Mesenchymal stem cell (in vitro differentiated cells and primary cell): ENCODE results near the gene TNNT1.
A peak's percentile ranks its signal among the peaks of the same experiment; 100 is the strongest.
"Not testable (repeated sequence)": the region's sequence is repeated elsewhere in the genome, so short reads cannot be mapped to it uniquely, and the experiment has no call there.

ENCODE experiments used
- DNase-seq: peaks from one replicate; pipeline ENCODE4 v3.0.0-alpha.2; 2013
- H2AFZ ChIP-seq: one replicate; pipeline ENCODE4 v1.6.1; 2013; ENCODE audit warnings: low read depth, mild to moderate bottlenecking, control low read depth, inconsistent platforms, low read length, moderate library complexity
- H2AK5ac ChIP-seq: 2 replicates; pipeline ENCODE4 v1.6.1; 2013; ENCODE audit warnings: low read length, moderate library complexity, mild to moderate bottlenecking, inconsistent platforms; ENCODE audit not compliant: severe bottlenecking
- H2BK120ac ChIP-seq: one replicate; pipeline ENCODE4 v1.6.1; 2013; ENCODE audit warnings: low read depth, mild to moderate bottlenecking, inconsistent platforms, low read length, moderate library complexity
- H2BK12ac ChIP-seq, 2 experiments: one replicate each; pipeline ENCODE4 v1.6.1; 2013; ENCODE audit warnings: inconsistent platforms in 2 of 2, low read length in 2 of 2, mild to moderate bottlenecking in 2 of 2, moderate library complexity in 2 of 2, control low read depth in 1 of 2
- H2BK15ac ChIP-seq: one replicate; pipeline ENCODE4 v1.6.1; 2013; ENCODE audit warnings: mild to moderate bottlenecking, low read depth, inconsistent platforms; ENCODE audit not compliant: poor library complexity, severe bottlenecking
- H2BK5ac ChIP-seq: 2 replicates; pipeline ENCODE4 v1.6.1; 2013; ENCODE audit warnings: low read depth, mild to moderate bottlenecking, low read length, control low read depth, inconsistent platforms; ENCODE audit not compliant: poor library complexity, severe bottlenecking
- H3K14ac ChIP-seq, 2 experiments: one replicate each; pipeline ENCODE4 v1.6.1; 2013; ENCODE audit warnings: inconsistent platforms in 2 of 2, low read length in 2 of 2, control low read depth in 1 of 2, mild to moderate bottlenecking in 1 of 2, moderate library complexity in 1 of 2
- H3K18ac ChIP-seq, 2 experiments: one replicate each; pipeline ENCODE4 v1.6.1; 2013; ENCODE audit warnings: inconsistent platforms in 2 of 2, low read length in 2 of 2, control low read depth in 1 of 2, low read depth in 1 of 2, mild to moderate bottlenecking in 1 of 2
- H3K23ac ChIP-seq, 2 experiments: one replicate each; pipeline ENCODE4 v1.6.1; 2013; ENCODE audit warnings: inconsistent platforms in 2 of 2, low read length in 2 of 2, mild to moderate bottlenecking in 2 of 2, moderate library complexity in 2 of 2, control low read depth in 1 of 2
- H3K27ac ChIP-seq: 2 replicates; pipeline ENCODE4 v1.5.1; 2013; ENCODE audit warnings: mild to moderate bottlenecking, moderate library complexity, low read length, control low read depth, inconsistent platforms; ENCODE audit not compliant: poor library complexity, severe bottlenecking
- H3K27me3 ChIP-seq, 2 experiments: 2 replicates each; pipeline versions ENCODE4 v1.6.1 to v1.7.0; 2013; ENCODE audit warnings: low read length in 2 of 2, mild to moderate bottlenecking in 2 of 2, moderate library complexity in 2 of 2, control low read depth in 1 of 2, inconsistent platforms in 1 of 2; ENCODE audit not compliant: control insufficient read depth in 1 of 2, insufficient read depth in 1 of 2
- H3K36me3 ChIP-seq, 2 experiments: 2 replicates each; pipeline versions ENCODE4 v1.6.1 to v1.7.0; 2013; ENCODE audit warnings: low read length in 2 of 2, control low read depth in 1 of 2, inconsistent platforms in 1 of 2, low read depth in 1 of 2, mild to moderate bottlenecking in 1 of 2; ENCODE audit not compliant: insufficient read depth in 2 of 2, control insufficient read depth in 1 of 2
- H3K4ac ChIP-seq, 2 experiments: one replicate each; pipeline ENCODE4 v1.6.1; 2013; ENCODE audit warnings: inconsistent platforms in 2 of 2, low read length in 2 of 2, mild to moderate bottlenecking in 2 of 2, moderate library complexity in 2 of 2, control low read depth in 1 of 2, low read depth in 1 of 2
- H3K4me1 ChIP-seq: 2 replicates; pipeline ENCODE4 v1.6.1; 2013; ENCODE audit warnings: low read depth, low read length, control low read depth; ENCODE audit not compliant: control insufficient read depth, insufficient read depth
- H3K4me2 ChIP-seq: 2 replicates; pipeline ENCODE4 v1.6.1; 2013; ENCODE audit warnings: low read length, mild to moderate bottlenecking, inconsistent platforms; ENCODE audit not compliant: poor library complexity, severe bottlenecking
- H3K4me3 ChIP-seq, 2 experiments: 2 replicates each; pipeline versions ENCODE4 v1.5.1 to v1.7.0; 2013; ENCODE audit warnings: low read length in 2 of 2, mild to moderate bottlenecking in 2 of 2, control low read depth in 1 of 2, low read depth in 1 of 2; ENCODE audit not compliant: insufficient read depth in 1 of 2
- H3K79me1 ChIP-seq: replicated peaks from 2 replicates; pipeline ENCODE4 v1.6.1; 2013; ENCODE audit warnings: mild to moderate bottlenecking, control low read depth, low read length, inconsistent platforms; ENCODE audit not compliant: poor library complexity, severe bottlenecking
- H3K9ac ChIP-seq: 2 replicates; pipeline ENCODE4 v1.7.0; 2013; ENCODE audit warnings: mild to moderate bottlenecking, low read length, moderate library complexity
- H3K9me3 ChIP-seq: 2 replicates; pipeline ENCODE4 v1.7.0; 2013; ENCODE audit warnings: mild to moderate bottlenecking, low read length; ENCODE audit not compliant: control insufficient read depth
- H4K8ac ChIP-seq: one replicate; pipeline ENCODE4 v1.6.1; 2013; ENCODE audit warnings: inconsistent platforms, mild to moderate bottlenecking, low read length, moderate library complexity
- H4K91ac ChIP-seq: one replicate; pipeline ENCODE4 v1.6.1; 2013; ENCODE audit warnings: mild to moderate bottlenecking, low read length, inconsistent platforms
- WGBS: methylation state at CpG from one replicate; pipeline ENCODE4 v1.1.7; 2013; ENCODE audit warnings: mixed read lengths; 5-methylcytosine and 5-hydroxymethylcytosine counted together

Gene TNNT1

GRCh38 chr19:55157064-55157908 is 8.3 kb upstream of the TNNT1 start, which contains the start of gene TNNI3:
Gene TNNI3 (minus strand): TSS chr19:55157732. CDS start chr19:55157589, 143 bp downstream.
- H2BK120ac ChIP-seq, result no peak within 1 kb of the TSS
- H3K36me3 ChIP-seq, result no peaks in the 10 kb centered on the region
- no peak within 1 kb of the TSS for H2BK5ac ChIP-seq
- WGBS, result 71% methylated on average over 29 of the region's 39 CpGs
- no peak within 1 kb of the TSS for H3K14ac ChIP-seq
- H2BK12ac ChIP-seq, result no peak within 1 kb of the TSS
- H3K4me2 ChIP-seq, result no peak within 1 kb of the TSS
- H3K23ac ChIP-seq, result no peak within 1 kb of the TSS
- no peak within 1 kb of the TSS for H2AFZ ChIP-seq
- H3K4me3 ChIP-seq, result no peak within 1 kb of the TSS
- H3K27ac ChIP-seq, result no peak within 1 kb of the TSS
- no peaks in the 10 kb centered on the region for H3K9me3 ChIP-seq
- no peaks in the 10 kb centered on the region for H3K79me1 ChIP-seq
- H3K18ac ChIP-seq, result no peak within 1 kb of the TSS
- H3K9ac ChIP-seq, result no peak within 1 kb of the TSS
- H2BK15ac ChIP-seq, result no peak within 1 kb of the TSS
- DNase-seq, result no peak
- no peak within 1 kb of the TSS for H2AK5ac ChIP-seq
- no peak within 1 kb of the TSS for H4K91ac ChIP-seq
- H3K4me1 ChIP-seq, result peaks cover 33% of the 10 kb centered on the region
- H3K27me3 ChIP-seq, result peaks cover 33 to 36% of the 10 kb centered on the region in 2 experiments
- no peak within 1 kb of the TSS for H4K8ac ChIP-seq
- no peak within 1 kb of the TSS for H3K4ac ChIP-seq

- Histone ChIP-seq H3K9me3 (peaks cover 6% of the 10 kb centered on the region), H2AK5ac (no peak overlapping the region), H4K91ac (no peak overlapping the region), H2AFZ (peak overlapping the region; percentile 18), H3K36me3 (no peaks in the 10 kb centered on the region), H3K79me1 (no peaks in the 10 kb centered on the region), H4K8ac (no peak overlapping the region), H3K4me3 (no peak overlapping the region), H3K4me1 (peaks cover 30% of the 10 kb centered on the region), H3K23ac (no peak overlapping the region), H3K9ac (no peak overlapping the region), H3K4ac (no peak overlapping the region), H3K27me3 (peaks cover 28 to 29% of the 10 kb centered on the region in 2 experiments), H3K18ac (no peak overlapping the region), H2BK12ac (no peak overlapping the region), H3K27ac (no peak overlapping the region), H3K14ac (no peak overlapping the region), H2BK5ac (no peak overlapping the region), H2BK15ac (no peak overlapping the region), H3K4me2 (no peak overlapping the region), H2BK120ac (no peak overlapping the region)
- peak; percentile 39 for DNase-seq
- WGBS, result 7% methylated on average over 38 of the region's 52 CpGs
Observed at GRCh38 chr19:55156202-55157063, 7.4 kb upstream of the TNNT1 start.

DNA sequence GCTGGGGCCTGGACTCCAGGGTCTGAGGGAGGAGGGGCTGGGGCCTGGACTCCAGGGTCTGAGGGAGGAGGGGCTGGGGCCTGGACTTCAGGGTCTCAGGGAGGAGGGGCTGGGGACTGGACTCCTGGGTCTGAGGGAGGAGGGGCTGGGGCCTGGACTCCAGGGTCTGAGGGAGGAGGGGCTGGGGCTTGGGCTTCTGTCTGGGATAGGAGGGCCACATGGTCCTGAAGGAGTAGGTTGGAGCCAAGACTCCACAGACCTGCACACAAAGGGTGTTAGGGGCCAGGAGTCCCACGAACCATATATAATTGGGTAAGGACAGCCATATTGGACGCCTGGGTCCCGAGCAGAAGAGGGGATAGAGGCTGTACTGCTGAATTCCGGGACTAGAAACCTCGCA is 6.8 kb upstream of the TNNT1 start:
- peak overlapping the region; percentile 18 for H2AFZ ChIP-seq

More for the DNA sequence above, 6.8 kb upstream of the TNNT1 start:
- H3K4ac ChIP-seq, H4K8ac ChIP-seq, H3K4me2 ChIP-seq, H3K79me1 ChIP-seq, H3K9ac ChIP-seq, H3K18ac ChIP-seq, H2BK5ac ChIP-seq, H3K36me3 ChIP-seq, H2BK120ac ChIP-seq, DNase-seq, H3K23ac ChIP-seq, H3K14ac ChIP-seq, H3K27ac ChIP-seq, H2AK5ac ChIP-seq, H2BK12ac ChIP-seq, H3K4me3 ChIP-seq, H4K91ac ChIP-seq, H3K9me3 ChIP-seq, H2BK15ac ChIP-seq: not testable (repeated sequence)
- Histone ChIP-seq H3K4me1 (peaks cover 27% of the 10 kb centered on the region), H3K27me3 (peaks cover 25 to 29% of the 10 kb centered on the region in 2 experiments)
- 19% methylated on average over 5 of the region's 5 CpGs for WGBS
